Measurements from ENCODE around the gene CNN1. TPM values are rescaled to one million over a fixed set of nuclear protein-coding genes. Genes with fewer than 3 reads are reported as not detected.

CNN1 gene
- total and polyA plus RNA-seq, 2 of the 13 experiments (the other 11 are each of a cell fraction or from before 2014, with no cell fraction given) = 0.70 to 1.1 TPM

DNA sequence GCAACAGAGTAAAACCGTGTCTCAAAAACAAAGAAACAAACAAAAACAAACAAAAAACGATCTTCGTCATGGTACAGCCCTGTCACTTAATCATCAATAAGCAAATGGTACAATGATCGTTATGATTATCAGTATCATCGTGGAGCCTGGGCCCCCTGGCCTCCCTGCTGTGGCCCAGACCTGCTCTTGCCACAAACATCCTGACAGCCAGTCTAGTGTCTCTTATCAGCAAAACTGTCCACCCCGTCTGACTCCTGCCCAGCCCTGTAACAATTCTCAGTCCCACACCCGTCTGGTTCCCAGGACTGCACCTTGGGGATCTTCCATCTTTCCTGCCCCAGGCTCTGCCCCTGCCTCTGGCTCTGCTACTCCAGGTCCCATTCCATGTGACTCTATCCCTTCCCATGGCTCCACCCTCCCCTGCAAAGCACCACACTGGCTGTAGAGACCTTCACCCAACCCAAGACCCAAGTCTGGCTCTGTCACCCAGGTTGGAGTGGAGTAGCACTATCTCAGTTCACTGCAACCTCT is 38.7 kb upstream of the CNN1 start:
- H4K20me1 ChIP-seq (ENCODE audit: insufficient read depth, low read length) = no peaks in the 10 kb centered on the region; the same call in 1 of the 2 replicates
- H3K27ac ChIP-seq (ENCODE audit: extremely low read length, insufficient read depth, low read length) = no peak overlapping the region
- 83% methylated on average over 7 of the region's 7 CpGs for WGBS (ENCODE audit: low lambda C conversion rate)
- ChIA-PET CTCF (ENCODE audit: low intra/inter-chr PET ratio, low total read pairs) (no interaction called here), POLR2A (no interaction called here)
- no peak overlapping the region for H3K4me2 ChIP-seq (ENCODE audit: low read depth, low read length)
- no peak for FAIRE-seq
- H3K9ac ChIP-seq (ENCODE audit: insufficient read depth, low read depth, low read length) = no peak overlapping the region
- H3K36me3 ChIP-seq (replicated peaks in 1 of 2; ENCODE audit: control insufficient read depth in 1 of 2, insufficient read depth in 2 of 2, low read length in 2 of 2) = peaks cover 7 to 8% of the 10 kb centered on the region in 2 experiments; a peak in 3 of 5 replicates
- peaks cover 6% of the 10 kb centered on the region for H3K4me1 ChIP-seq (ENCODE audit: insufficient read depth, low read length)
- in situ Hi-C loops (cut with HindIII; ENCODE audit: extremely low pct_ligation_motif_present, low pct_unique_long_range_greater_than_20kb) = no loop called here
- no peak for ATAC-seq
- TF ChIP-seq ARHGAP35 (CRISPR knock-in tag; IDR thresholded peaks at IDR 0.05; ENCODE audit: borderline replicate concordance) (no peak), MTF2 (CRISPR knock-in tag; IDR thresholded peaks at IDR 0.05; ENCODE audit: borderline replicate concordance) (no peak), ETS1 (CRISPR knock-in tag; IDR thresholded peaks at IDR 0.05) (no peak), ZNF329 (CRISPR knock-in tag; IDR thresholded peaks at IDR 0.05; ENCODE audit: low read depth) (no peak), ATF7 (IDR thresholded peaks at IDR 0.05) (no peak), ATF7 (CRISPR knock-in tag; IDR thresholded peaks at IDR 0.05) (no peak), CREM (IDR thresholded peaks at IDR 0.05) (no peak), CREM (CRISPR knock-in tag; IDR thresholded peaks at IDR 0.05) (no peak), GATAD2A (CRISPR knock-in tag; IDR thresholded peaks at IDR 0.05) (no peak), SAFB2 (CRISPR knock-in tag; IDR thresholded peaks at IDR 0.05; ENCODE audit: borderline replicate concordance, low read depth) (no peak), LCORL (IDR thresholded peaks at IDR 0.05) (no peak), LCORL (CRISPR knock-in tag; IDR thresholded peaks at IDR 0.05) (no peak), RAD21 (CRISPR knock-in tag; IDR thresholded peaks at IDR 0.05) (no peak), ZNF225 (CRISPR knock-in tag; IDR thresholded peaks at IDR 0.05) (no peak), ZC3H4 (CRISPR knock-in tag; IDR thresholded peaks at IDR 0.05; ENCODE audit: borderline replicate concordance) (no peak)
- intact Hi-C loops (cut with micrococcal nuclease; ENCODE audit: unreplicated experiment) = loop anchor here (5.0 kb wide), 1 partner anchor 87 kb away; no protein-coding TSS in a partner anchor
- H3K27me3 ChIP-seq (ENCODE audit: control insufficient read depth in 1 of 2, insufficient read depth in 2 of 2, low read length in 2 of 2) = no peaks in the 10 kb centered on the region
- no TSS peak for BruUV-seq (replicated peaks)
- H2AFZ ChIP-seq (ENCODE audit: low read length) = no peak overlapping the region
- peaks cover 6% of the 10 kb centered on the region for H3K79me2 ChIP-seq (ENCODE audit: insufficient read depth, low read length)
- no peak overlapping the region for H3K4me3 ChIP-seq (replicated peaks in 1 of 3; ENCODE audit: insufficient read depth in 1 of 3, low read depth in 2 of 3, low read length in 3 of 3)
- DNase-seq (ENCODE audit: low spot score) = no peak
- H3K9me3 ChIP-seq (ENCODE audit: low read length) = no peaks in the 10 kb centered on the region

Data from HepG2 (cell line).